Keratinocyte (primary cell): ENCODE measurements around the gene RPL29. TPM values are rescaled to one million over a fixed set of nuclear protein-coding genes. Genes with fewer than 3 reads are reported as not detected.

Experiments used
- DNase-seq: peaks from one replicate; pipeline ENCODE4 v3.0.0-alpha.2; 2011; ENCODE audit warnings: low read depth, missing footprints, low spot score
- FAIRE-seq: peaks from 2 replicates; lab custom pipeline; 2011; peaks lifted over from hg19 to GRCh38; lab: Jason Lieb, UNC
- H2AFZ ChIP-seq: 2 replicates; pipeline ENCODE4 v1.6.0; 2012; ENCODE audit warnings: low read length, control low read depth, inconsistent platforms; ENCODE audit not compliant: control insufficient read depth
- H3K27ac ChIP-seq: 2 replicates; pipeline ENCODE4 v1.5.1; 2011; ENCODE audit warnings: low read length; ENCODE audit not compliant: control insufficient read depth, insufficient read depth
- H3K27me3 ChIP-seq: 3 replicates; pipeline ENCODE4 v1.6.0; 2011; ENCODE audit warnings: low read length; ENCODE audit not compliant: control insufficient read depth, insufficient read depth; ENCODE audit errors: extremely low read depth
- H3K36me3 ChIP-seq, 2 experiments: 2 replicates in 1 of 2; 3 replicates in 1 of 2; pipeline ENCODE4 v1.5.1; 2011; ENCODE audit warnings: low read length in 2 of 2, mild to moderate bottlenecking in 1 of 2; ENCODE audit not compliant: control insufficient read depth in 2 of 2, insufficient read depth in 2 of 2; ENCODE audit errors: extremely low read depth in 1 of 2
- H3K4me1 ChIP-seq: 3 replicates; pipeline ENCODE4 v1.5.1; 2011; ENCODE audit warnings: low read length; ENCODE audit not compliant: control insufficient read depth, insufficient read depth; ENCODE audit errors: extremely low read depth
- H3K4me2 ChIP-seq: 3 replicates; pipeline ENCODE4 v1.6.0; 2011; ENCODE audit warnings: low read depth, low read length; ENCODE audit not compliant: control insufficient read depth, insufficient read depth; ENCODE audit errors: extremely low read depth
- H3K4me3 ChIP-seq, 3 experiments: fragments of 200-600 bp in 1 of 3; sonication (generic) in 1 of 3; 2 replicates in 2 of 3; 3 replicates in 1 of 3; pipeline ENCODE4 v1.5.1; 2011 to 2016; ENCODE audit warnings: low read length in 3 of 3, mild to moderate bottlenecking in 3 of 3, control low read depth in 2 of 3, inconsistent platforms in 1 of 3, low read depth in 1 of 3, mixed read lengths in 1 of 3, mixed run types in 1 of 3, moderate library complexity in 1 of 3; ENCODE audit not compliant: control insufficient read depth in 2 of 3, insufficient read depth in 2 of 3; ENCODE audit errors: extremely low read depth in 1 of 3
- H3K79me2 ChIP-seq: 2 replicates; pipeline ENCODE4 v1.6.0; 2012; ENCODE audit warnings: low read length; ENCODE audit not compliant: control insufficient read depth, insufficient read depth
- H3K9ac ChIP-seq: 3 replicates; pipeline ENCODE4 v1.6.0; 2011; ENCODE audit warnings: low read length; ENCODE audit not compliant: control insufficient read depth, insufficient read depth; ENCODE audit errors: extremely low read depth
- H3K9me1 ChIP-seq: 3 replicates; pipeline ENCODE4 v1.6.0; 2011; ENCODE audit warnings: low read length; ENCODE audit not compliant: control insufficient read depth, insufficient read depth; ENCODE audit errors: extremely low read depth
- H3K9me3 ChIP-seq: 2 replicates; pipeline ENCODE4 v1.5.1; 2012; ENCODE audit warnings: low read depth, low read length; ENCODE audit not compliant: control insufficient read depth
- H4K20me1 ChIP-seq: 3 replicates; pipeline ENCODE4 v1.6.0; 2011; ENCODE audit warnings: low read length; ENCODE audit not compliant: control insufficient read depth, insufficient read depth; ENCODE audit errors: extremely low read depth
- EZH2 ChIP-seq: IDR thresholded peaks from one replicate; pipeline ENCODE4 v1.6.1; 2012; ENCODE audit warnings: inconsistent platforms, mild to moderate bottlenecking, low read length, moderate library complexity
- dilution Hi-C: fragments of 300-500 bp; cut with MboI; formaldehyde crosslinking; loops from one replicate; pipeline ENCODE4 v1.7.0; 2020; ENCODE audit warnings: low sequenced_read_pairs; ENCODE audit not compliant: extremely low pct_ligation_motif_present
- polyA plus RNA-seq, 5 experiments: library from polyadenylated mRNA; depleted of rRNA in 3 of 5; stranded (reverse) in 3 of 5; stranded (forward) in 1 of 5; unstranded in 1 of 5; fragments of >200 nt; gene quantifications; 1 replicate in 1 of 5; 2 replicates in 3 of 5; 3 replicates in 1 of 5; pipeline versions ENCODE4 v1.2.1 to v1.2.3, GENCODE V29; 2011 to 2012; ENCODE audit warnings: missing spikeins in 2 of 5, low read depth in 1 of 5, low replicate concordance in 1 of 5
- TF ChIP-seq, protein P1 (sequence below), 3 experiments: IDR thresholded peaks in 1 of 3; conservative IDR thresholded peaks in 1 of 3; optimal IDR thresholded peaks in 1 of 3; 2 replicates in 2 of 3; 3 replicates in 1 of 3; pipeline versions ENCODE3 to v1.5.1; 2011; ENCODE audit warnings: low read length in 3 of 3, mild to moderate bottlenecking in 3 of 3, moderate library complexity in 2 of 3, control low read depth in 1 of 3, inconsistent platforms in 1 of 3; ENCODE audit not compliant: insufficient read depth in 2 of 3; ENCODE audit errors: extremely low read depth in 1 of 3

The RPL29 gene
- polyA plus RNA-seq, 1 donor (not counting 4 experiments of a cell fraction or from before 2014, with no cell fraction given) = 1,648 TPM

DNA sequence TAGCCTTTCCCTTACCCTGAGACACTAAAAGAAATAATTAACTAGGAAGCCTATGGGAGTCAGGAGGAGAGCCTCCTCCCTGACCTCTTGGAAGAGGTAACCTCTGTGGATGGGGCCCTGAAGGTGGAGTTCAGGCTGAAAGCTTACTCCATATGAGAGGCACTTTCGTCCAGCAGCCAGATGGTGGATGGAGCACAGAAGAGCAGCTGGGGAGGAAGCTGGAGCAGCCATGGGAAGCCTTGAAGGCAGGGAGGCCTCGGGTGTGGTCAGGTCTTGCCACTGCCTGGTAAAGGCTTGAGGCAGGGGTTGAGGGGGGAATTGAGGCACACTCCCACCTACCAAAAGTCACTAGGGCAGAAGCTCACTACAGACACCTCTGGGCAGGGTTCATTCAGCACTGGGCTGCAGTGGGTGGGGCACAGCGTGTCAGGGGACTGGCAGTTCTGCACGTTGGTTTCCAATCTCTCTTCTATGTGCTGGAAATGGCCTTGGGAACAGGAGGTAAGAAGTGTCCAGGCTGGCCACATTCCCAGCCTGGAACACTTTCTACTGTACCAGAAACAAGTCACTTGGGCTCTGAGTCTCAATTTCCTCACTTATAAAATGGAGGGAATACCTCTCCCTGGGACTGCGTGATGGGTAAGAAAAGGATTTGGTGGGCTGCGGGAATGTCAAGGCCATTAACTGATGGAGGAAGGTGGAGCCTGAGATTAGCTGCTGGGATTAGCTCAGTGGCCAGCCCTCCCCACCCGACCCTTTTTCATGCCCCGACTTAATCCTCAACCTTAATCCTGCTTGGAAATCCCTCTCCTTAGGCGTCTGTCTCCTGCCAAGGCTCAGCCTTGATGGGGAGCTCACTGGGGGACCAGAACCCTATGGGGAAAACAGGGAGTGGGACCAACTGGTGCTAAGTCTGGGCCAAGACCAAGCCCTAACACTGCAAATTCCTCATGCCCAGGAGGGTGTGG lies 33.8 kb downstream of the RPL29 start:
- no peak overlapping the region for H3K27ac ChIP-seq
- DNase-seq = no peak
- TF ChIP-seq, protein P1, sequence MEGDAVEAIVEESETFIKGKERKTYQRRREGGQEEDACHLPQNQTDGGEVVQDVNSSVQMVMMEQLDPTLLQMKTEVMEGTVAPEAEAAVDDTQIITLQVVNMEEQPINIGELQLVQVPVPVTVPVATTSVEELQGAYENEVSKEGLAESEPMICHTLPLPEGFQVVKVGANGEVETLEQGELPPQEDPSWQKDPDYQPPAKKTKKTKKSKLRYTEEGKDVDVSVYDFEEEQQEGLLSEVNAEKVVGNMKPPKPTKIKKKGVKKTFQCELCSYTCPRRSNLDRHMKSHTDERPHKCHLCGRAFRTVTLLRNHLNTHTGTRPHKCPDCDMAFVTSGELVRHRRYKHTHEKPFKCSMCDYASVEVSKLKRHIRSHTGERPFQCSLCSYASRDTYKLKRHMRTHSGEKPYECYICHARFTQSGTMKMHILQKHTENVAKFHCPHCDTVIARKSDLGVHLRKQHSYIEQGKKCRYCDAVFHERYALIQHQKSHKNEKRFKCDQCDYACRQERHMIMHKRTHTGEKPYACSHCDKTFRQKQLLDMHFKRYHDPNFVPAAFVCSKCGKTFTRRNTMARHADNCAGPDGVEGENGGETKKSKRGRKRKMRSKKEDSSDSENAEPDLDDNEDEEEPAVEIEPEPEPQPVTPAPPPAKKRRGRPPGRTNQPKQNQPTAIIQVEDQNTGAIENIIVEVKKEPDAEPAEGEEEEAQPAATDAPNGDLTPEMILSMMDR (optimal IDR thresholded peaks at IDR 0.05 in 1 of 3, IDR thresholded peaks at IDR 0.05 in 1 of 3, conservative IDR thresholded peaks at IDR 0.05 in 1 of 3; ENCODE audit: extremely low read depth in 1 of 3, insufficient read depth in 2 of 3, low read length in 3 of 3) = no peak
- no peak for TF ChIP-seq EZH2
- dilution Hi-C loops = no loop called here
- H3K4me1 ChIP-seq = no peaks in the 10 kb centered on the region
- H3K79me2 ChIP-seq = no peaks in the 10 kb centered on the region
- no peak overlapping the region for H3K9ac ChIP-seq
- no peak overlapping the region for H2AFZ ChIP-seq
- no peaks in the 10 kb centered on the region for H3K9me1 ChIP-seq
- no peaks in the 10 kb centered on the region for H3K9me3 ChIP-seq
- no peak overlapping the region for H3K4me3 ChIP-seq
- no peaks in the 10 kb centered on the region for H3K27me3 ChIP-seq
- H3K36me3 ChIP-seq = peaks cover 0 to 25% of the 10 kb centered on the region in 2 experiments
- H4K20me1 ChIP-seq = no peaks in the 10 kb centered on the region
- no peak overlapping the region for H3K4me2 ChIP-seq
- FAIRE-seq = no peak

DNA sequence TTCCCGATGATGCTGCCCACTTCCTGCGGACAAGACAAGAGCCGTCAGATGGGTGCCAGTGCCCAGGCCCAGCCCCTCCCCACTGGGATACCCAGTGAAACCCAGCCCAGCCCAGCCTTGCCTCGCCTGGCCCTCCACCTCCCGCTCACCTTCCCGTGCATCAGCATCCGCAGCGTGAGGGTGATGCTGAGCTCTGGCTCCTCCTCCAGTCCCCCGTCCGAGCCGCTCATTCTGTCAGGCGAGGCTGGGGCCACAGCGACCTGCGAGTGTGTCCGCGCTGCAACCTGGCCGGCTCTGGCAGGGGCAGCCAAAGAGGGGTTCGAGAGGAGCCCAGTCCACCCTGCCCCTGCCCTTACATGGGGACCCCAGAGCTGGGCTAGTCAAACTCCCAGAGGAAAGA lies 34.7 kb downstream of the RPL29 start:
- Histone ChIP-seq H3K9me1 (no peaks in the 10 kb centered on the region), H3K27ac (no peak overlapping the region), H3K79me2 (no peaks in the 10 kb centered on the region), H4K20me1 (no peaks in the 10 kb centered on the region), H3K9me3 (no peaks in the 10 kb centered on the region), H3K9ac (no peak overlapping the region), H3K4me2 (no peak overlapping the region), H3K27me3 (no peaks in the 10 kb centered on the region), H3K4me1 (peaks cover 5% of the 10 kb centered on the region), H2AFZ (no peak overlapping the region), H3K4me3 (no peak overlapping the region), H3K36me3 (peaks cover 0 to 25% of the 10 kb centered on the region in 2 experiments)
- no peak for DNase-seq
- FAIRE-seq = no peak
- dilution Hi-C loops = no loop called here
- TF ChIP-seq EZH2 = no peak
